GM21723 (cell line): Measurements from ENCODE around the gene CCDC34.
"Not testable (repeated sequence)": the region's sequence is repeated elsewhere in the genome, so short reads cannot be mapped to it uniquely, and the experiment has no call there.

Experiments
- ATAC-seq: cut with Tn5 transposase; IDR thresholded peaks from one replicate; pipeline ENCODE4 v1.9.1; 2021; ENCODE audit warnings: mild to moderate bottlenecking, moderate library complexity; ENCODE audit not compliant: unreplicated experiment

The CCDC34 gene

GRCh38 chr11:27363576-27364117, 632 bp upstream of the CCDC34 start:
- no peak for ATAC-seq

GRCh38 chr11:27361649-27362431, 1.2 kb downstream of the CCDC34 start:
- no peak for ATAC-seq

- ATAC-seq, result no peak
These were observed 4.7 kb downstream of the CCDC34 start for GRCh38 chr11:27358296-27358695.

- no peak for ATAC-seq
These were observed 5.8 kb downstream of the CCDC34 start for GRCh38 chr11:27357250-27357649.

- ATAC-seq, result no peak
These were observed 6.3 kb downstream of the CCDC34 start for GRCh38 chr11:27356624-27357222.

- no peak for ATAC-seq
These were observed 7.4 kb downstream of the CCDC34 start for GRCh38 chr11:27355575-27356104.

- ATAC-seq, result no peak
These were observed 8.6 kb downstream of the CCDC34 start for GRCh38 chr11:27354359-27354965.

- ATAC-seq, result no peak
These were observed 9.2 kb downstream of the CCDC34 start for GRCh38 chr11:27353593-27354358.

GRCh38 chr11:27352781-27353180, 10.2 kb downstream of the CCDC34 start:
- no peak for ATAC-seq

GRCh38 chr11:27350511-27350910, 12.5 kb downstream of the CCDC34 start:
- no peak for ATAC-seq

GRCh38 chr11:27349919-27350318, 13.1 kb downstream of the CCDC34 start:
- ATAC-seq, result no peak

- no peak for ATAC-seq
These were observed 14.6 kb downstream of the CCDC34 start for GRCh38 chr11:27348340-27348873.

GRCh38 chr11:27347359-27348339, 15.4 kb downstream of the CCDC34 start:
- ATAC-seq, result no peak

GRCh38 chr11:27339941-27340340, 23.1 kb downstream of the CCDC34 start:
- ATAC-seq, result no peak

GRCh38 chr11:27334764-27335163, 28.3 kb downstream of the CCDC34 start:
- ATAC-seq, result not testable (repeated sequence)

GRCh38 chr11:27331981-27332380, 31.0 kb downstream of the CCDC34 start:
- no peak for ATAC-seq

GRCh38 chr11:27330633-27331270, 32.3 kb downstream of the CCDC34 start:
- no peak for ATAC-seq

- ATAC-seq, result no peak
These were observed 33.0 kb downstream of the CCDC34 start for GRCh38 chr11:27329867-27330632.
